Neuron (in vitro differentiated cells): Measurements from ENCODE around the gene SLC52A1.

Experiments
- H2AFZ ChIP-seq: one replicate; pipeline ENCODE4 v1.6.1; 2013; ENCODE audit warnings: low read depth, mild to moderate bottlenecking, inconsistent platforms, low read length, moderate library complexity
- H3K27me3 ChIP-seq: one replicate; pipeline ENCODE4 v1.6.1; 2013; ENCODE audit warnings: low read length; ENCODE audit not compliant: insufficient read depth
- H3K36me3 ChIP-seq: one replicate; pipeline ENCODE4 v1.6.1; 2013; ENCODE audit warnings: low read length; ENCODE audit not compliant: insufficient read depth
- H3K4me1 ChIP-seq: one replicate; pipeline ENCODE4 v1.6.1; 2013; ENCODE audit warnings: low read length; ENCODE audit not compliant: insufficient read depth
- H3K4me3 ChIP-seq: 2 replicates; pipeline ENCODE4 v1.5.1; 2013; ENCODE audit warnings: mild to moderate bottlenecking, low read length, moderate library complexity
- H3K9me3 ChIP-seq: one replicate; pipeline ENCODE4 v1.6.1; 2013; ENCODE audit warnings: low read length

SLC52A1 gene

DNA sequence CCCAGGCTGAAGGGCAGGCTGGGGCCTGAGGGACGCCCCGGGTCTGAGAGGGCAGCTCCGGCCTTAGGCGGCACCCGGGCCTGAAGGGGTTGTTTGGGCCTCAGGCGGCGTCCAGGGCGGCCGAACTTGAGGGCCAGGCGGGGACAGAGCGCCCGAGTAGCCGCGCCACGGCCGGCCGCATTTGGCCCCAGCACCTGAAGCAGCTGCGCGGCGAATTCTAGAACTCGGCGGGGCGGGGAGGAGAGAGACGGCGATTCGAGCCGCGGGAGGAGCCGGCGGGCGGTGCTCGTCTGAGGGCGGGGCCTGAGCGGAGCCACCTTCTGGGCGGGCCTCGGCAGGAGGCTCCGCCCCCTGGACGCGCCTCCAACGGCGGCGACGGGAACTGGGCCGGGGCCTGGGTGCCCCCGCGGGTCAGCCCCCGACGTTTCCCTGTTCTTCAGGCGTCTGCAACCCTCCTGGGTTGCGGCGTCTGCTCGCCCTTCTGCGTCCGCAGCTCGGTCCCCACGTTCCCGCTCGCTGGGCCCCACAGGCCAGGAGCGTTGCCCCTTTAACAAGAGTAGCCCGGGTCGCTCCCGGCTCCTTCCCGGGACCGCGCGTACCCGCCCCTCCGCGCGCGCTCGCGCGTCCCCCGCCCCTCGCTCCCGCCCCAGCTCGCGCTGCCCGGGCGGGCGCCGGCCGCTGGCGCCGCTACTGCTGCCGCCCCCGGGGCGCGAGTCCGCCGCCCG, 37.8 kb downstream of the SLC52A1 start, which contains the start of the genes INCA1 and KIF1C:
TSS of gene INCA1 (minus strand) at position 221 of the 725 bp plus-strand sequence. CDS start 3,085 bp downstream, outside the sequence.
TSS of gene KIF1C (plus strand) at position 649 of the 725 bp plus-strand sequence. CDS start 2,297 bp downstream, outside the sequence.
- H3K4me1 ChIP-seq, result peaks cover 19% of the 10 kb centered on the region
- H3K9me3 ChIP-seq, result no peaks in the 10 kb centered on the region
- no peaks in the 10 kb centered on the region for H3K27me3 ChIP-seq
- peaks cover 20% of the 10 kb centered on the region for H3K36me3 ChIP-seq
- H3K4me3 ChIP-seq, result peak within 1 kb of the TSS; percentile 58
- H2AFZ ChIP-seq, result peak within 1 kb of the TSS; percentile 78

DNA sequence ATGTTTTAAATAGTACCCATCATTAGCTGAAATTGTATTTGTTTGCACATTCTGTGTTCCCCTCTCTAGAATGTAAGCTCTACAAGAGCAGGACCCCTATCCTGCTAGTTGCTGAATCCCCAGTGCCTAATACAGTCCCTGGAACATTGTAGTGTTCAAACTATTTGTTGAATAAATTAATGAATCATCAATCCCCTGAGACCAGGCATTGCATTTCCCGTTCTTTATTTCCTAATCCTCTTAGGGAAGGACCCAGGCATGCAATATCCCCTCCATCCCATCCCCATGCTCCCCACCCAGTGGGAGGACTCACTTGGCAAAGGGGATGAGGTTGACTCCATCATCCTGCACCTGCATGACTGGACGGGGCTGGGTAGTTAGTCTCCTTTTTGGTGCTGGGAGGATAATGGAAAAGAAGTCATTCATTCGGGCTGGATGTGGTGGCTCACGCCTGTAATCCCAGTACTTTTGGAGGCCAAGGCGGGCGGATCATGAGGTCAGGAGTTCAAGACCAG, 41.1 kb downstream of the SLC52A1 start:
- Histone ChIP-seq H3K36me3 (no peaks in the 10 kb centered on the region), H3K4me1 (peaks cover 14% of the 10 kb centered on the region), H2AFZ (no peak overlapping the region), H3K27me3 (peaks cover 3% of the 10 kb centered on the region), H3K4me3 (no peak overlapping the region), H3K9me3 (no peaks in the 10 kb centered on the region)

DNA sequence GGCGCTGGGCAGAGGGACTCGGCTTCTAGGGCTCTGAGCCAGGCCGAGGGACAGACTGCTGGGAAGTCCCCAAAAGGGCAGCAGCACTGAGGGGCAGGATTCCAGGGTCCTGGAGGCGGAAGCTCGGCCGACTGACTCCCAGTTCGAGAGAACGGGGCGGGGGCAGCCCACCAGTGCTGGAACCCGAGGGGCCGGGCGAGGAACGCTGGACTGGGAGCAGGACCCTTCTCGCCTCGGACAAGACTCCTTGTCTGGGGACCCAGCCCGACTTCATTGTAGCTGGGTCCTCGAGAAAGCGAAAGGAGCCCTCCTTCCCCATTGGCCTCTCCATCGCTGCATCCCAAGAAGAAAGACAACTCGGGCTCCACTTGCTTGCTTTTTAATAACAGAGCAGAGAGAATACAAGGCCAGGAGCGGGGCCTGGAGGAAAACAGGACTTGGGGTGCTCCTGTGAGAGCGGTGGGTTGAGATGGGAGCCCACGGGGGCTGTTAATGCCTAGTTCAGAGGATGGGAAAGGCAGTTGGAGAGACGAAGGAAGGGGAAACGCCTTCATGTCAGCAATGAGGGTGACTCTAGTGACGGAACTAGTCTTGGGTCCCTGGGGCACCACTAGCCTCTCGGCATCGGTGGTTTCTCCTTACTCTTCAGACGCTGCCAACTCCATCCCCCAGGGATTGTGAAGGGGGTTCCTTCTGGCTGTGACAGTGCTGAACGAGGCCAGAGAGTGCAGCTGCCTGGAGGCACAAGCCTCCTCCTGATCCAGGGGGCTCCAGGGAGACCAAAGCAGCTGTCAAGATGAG, 47.3 kb downstream of the SLC52A1 start:
- Histone ChIP-seq H2AFZ (peak overlapping the region; percentile 53), H3K4me1 (no peaks in the 10 kb centered on the region), H3K36me3 (no peaks in the 10 kb centered on the region), H3K4me3 (peak overlapping the region; percentile 45), H3K27me3 (peaks cover 21% of the 10 kb centered on the region), H3K9me3 (no peaks in the 10 kb centered on the region)

DNA sequence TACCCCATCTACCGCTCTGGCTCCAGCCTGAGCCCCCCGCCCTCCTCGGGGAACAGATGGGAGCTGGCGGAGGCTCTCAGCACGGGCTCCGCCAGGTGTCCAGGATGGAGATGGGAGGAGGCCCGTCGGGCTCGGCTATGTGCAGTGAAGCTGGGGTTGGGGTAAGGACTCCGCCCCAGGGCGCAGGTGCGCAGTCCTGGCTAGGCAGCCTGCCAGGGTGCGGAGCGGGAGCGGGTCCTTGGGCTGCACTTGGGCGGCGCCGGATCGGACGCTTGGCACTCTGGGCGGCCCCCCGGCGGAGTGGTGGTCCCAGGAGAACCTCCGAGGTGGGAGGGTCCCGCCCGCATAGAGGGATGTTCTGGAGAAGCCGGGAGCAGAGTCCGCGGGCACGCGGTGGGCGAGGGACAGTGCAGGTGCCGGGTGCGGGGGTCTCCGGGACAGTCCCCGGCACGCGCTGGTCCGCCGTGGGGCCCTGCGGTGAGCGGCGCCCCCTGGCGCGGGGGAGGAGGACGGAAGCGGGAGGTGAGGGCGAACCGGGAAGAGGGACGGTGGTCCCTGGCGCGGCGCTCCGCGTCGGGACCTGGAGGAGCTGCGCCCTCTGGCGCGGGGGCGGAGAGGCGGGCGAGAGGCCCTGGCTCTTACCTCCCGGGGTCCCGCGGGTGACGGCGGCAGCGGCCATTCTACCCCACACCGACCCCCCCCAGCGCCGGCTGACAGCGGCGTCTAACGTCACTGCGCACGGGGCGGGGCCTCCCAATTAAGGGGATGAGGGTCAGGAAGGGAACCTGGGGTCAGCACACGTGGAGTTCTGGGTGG, 48.1 kb downstream of the SLC52A1 start, which contains the start of gene CAMTA2:
TSS of gene CAMTA2 (minus strand) at position 725 of the 816 bp plus-strand sequence. CDS start 1,453 bp downstream, outside the sequence.
- H3K36me3 ChIP-seq, result no peaks in the 10 kb centered on the region
- H3K27me3 ChIP-seq, result peaks cover 21% of the 10 kb centered on the region
- no peaks in the 10 kb centered on the region for H3K4me1 ChIP-seq
- no peaks in the 10 kb centered on the region for H3K9me3 ChIP-seq
- H3K4me3 ChIP-seq, result peak within 1 kb of the TSS; percentile 45
- peak within 1 kb of the TSS; percentile 53 for H2AFZ ChIP-seq

DNA sequence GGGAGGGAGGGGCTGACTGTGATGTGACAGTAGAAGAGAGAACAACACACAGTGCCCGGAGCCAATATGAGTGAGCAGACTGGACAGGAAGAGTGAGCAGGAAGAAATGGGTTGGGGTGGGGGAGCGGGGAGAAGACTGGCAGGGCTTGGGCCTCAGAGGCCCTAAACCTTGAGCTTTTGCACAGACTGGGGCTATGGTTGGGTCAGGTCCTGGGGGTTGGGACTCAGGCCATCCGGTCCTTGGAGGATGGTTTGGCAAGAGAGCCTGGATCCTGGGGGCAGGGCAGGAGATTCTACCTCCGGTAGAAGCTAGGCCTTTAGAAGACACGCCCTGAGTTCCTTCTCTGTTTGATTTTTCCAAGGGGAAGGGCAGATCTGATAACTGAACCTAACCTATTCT, 48.8 kb downstream of the SLC52A1 start:
- Histone ChIP-seq H3K9me3 (no peaks in the 10 kb centered on the region), H3K27me3 (peaks cover 21% of the 10 kb centered on the region), H3K4me1 (no peaks in the 10 kb centered on the region), H2AFZ (no peak overlapping the region), H3K4me3 (no peak overlapping the region), H3K36me3 (no peaks in the 10 kb centered on the region)
